ENCODE measurements around the gene KEAP1.

KEAP1 gene

DNA sequence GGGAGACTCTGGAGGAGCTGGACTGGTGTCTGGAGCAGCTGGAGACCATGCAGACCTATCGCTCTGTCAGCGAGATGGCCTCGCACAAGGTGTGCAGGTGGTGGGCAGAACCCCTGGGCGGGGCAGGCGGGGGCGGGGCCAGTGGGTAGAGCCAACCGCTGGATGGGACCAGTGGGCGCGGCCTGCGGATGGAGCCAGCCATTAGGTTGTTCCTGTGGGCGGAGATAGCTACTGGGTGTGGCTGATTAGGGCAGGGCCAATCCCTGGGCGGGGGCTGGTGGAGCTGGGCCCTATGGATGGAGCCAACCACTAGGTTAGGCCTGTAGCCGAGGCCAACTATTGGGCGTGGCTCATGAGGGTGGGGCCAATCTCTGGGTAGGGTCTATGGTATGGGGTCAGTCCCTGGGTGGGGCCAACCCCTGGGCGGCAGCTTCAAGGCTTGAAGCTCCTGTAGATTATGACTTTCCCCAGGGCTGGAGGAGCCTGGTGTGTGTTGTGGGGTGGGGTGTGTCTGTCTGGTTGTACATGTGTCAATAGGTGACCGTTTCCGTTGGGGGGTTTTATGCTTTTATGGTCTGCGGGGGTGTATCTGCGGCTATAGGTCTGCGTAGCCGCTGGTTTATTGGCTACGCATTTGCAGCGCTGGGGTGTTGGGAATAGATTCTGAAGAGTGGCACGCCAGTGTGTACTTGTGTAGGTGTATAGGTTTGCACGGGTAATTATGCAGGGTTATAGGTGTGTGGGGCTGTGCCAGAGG lies 52.1 kb downstream of the KEAP1 start:
- no peak for DNase-seq (ENCODE audit: low read depth, low spot score)

DNA sequence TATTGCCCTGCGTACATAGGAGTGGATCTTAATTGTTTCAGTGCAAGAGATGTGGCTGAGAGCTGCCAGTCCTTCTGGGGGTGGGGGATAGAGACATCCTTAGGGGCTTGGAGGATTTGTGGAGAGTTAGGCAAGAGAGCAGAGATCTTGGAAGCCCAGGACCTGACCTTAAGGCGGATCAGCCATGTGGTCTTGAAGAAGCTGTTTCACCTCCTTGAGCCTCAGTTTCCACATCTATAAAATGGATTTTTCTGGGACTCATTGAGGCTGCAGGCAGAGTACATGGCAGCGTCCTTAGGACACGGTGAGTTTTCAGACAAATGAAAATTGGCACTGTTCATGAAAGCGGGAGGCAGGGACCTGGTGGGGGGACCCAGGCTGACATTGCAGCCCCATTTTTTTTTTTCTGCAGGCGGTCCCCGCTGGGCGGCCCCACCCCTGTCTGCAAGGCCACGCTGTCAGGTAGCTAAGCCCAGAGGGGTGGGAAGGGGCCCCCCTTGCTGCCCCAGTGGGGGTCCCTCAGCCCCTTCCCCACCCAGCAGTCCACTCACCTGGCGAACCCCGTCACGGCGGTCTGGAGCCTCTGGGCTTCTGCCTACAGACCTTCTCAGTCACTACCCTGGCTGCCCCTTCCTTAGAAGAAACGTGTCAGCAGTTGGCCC lies 52.8 kb downstream of the KEAP1 start:
- DNase-seq (ENCODE audit: low read depth, low spot score): no peak

DNA sequence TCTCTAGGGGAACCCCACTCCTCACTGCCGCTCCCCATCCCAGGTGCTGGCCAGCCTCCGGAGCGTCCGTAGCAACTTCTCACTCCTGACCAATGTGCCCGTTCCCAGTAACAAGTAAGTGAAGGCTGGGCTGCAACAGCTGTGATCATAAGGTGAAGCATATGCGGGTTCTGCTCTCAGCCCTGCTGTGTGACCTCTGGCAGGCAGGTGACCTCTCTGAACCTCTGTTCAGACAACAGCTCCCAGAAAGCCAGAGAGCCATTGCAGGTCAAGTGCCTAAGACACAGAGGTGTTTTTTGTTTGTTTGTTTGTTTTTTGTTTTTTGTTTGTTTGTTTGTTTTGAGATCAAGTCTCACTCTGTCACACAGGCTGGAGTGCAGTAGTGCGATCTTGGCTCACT lies 54.1 kb downstream of the KEAP1 start:
- no peak for DNase-seq (ENCODE audit: low read depth, low spot score)

DNA sequence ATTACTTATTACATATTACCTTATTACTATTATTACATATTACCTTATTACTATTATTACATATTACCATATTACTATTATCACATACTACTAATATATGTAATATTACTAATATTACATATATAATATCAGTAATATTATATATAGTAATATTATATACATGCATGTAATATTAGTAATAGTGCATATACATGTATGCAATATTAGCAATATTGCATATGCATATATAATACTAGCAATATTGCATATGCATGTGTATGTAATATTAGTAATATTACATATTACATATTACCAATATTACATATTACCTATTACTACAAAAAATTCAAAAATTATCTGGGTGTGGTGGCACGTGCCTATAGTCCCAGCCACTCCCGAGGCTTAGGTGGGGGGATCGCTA lies 60.5 kb downstream of the KEAP1 start:
- no peak for DNase-seq (ENCODE audit: low read depth, low spot score)

DNA sequence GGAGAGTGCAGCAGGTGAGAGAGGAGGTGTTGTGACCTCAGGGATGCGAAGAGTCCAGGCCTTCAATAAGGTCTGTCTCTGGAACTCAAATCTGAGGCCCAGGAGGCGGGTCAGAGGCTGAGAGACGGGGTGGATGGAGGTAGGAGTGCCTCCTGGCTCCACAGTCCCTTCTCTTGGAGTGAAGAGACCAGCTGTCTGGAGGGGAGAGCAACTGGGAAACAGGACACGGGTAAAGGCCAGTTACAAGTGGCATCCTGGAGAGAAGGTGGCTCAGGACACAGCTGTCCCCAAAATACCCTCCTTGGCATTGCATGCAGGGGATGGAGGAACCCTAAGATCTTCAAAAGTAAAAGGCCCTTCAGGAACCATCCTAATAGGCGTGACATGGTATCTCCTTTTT lies 63.6 kb downstream of the KEAP1 start:
- DNase-seq (ENCODE audit: low read depth, low spot score): no peak

Measured in smooth muscle cell of the brain vasculature (primary cell).